Mesodermal cell (in vitro differentiated cells): Measurements from ENCODE around the gene JPH2.

Experiments used
- H3K27ac ChIP-seq: 2 replicates; pipeline ENCODE4 v1.7.0; 2013; ENCODE audit warnings: mild to moderate bottlenecking, low read depth, low read length, moderate library complexity; ENCODE audit not compliant: severe bottlenecking
- H3K36me3 ChIP-seq: 2 replicates; pipeline ENCODE4 v1.7.1; 2013; ENCODE audit warnings: mild to moderate bottlenecking, low read length, moderate library complexity; ENCODE audit not compliant: control insufficient read depth, insufficient read depth
- H3K4me1 ChIP-seq: one replicate; pipeline ENCODE4 v1.7.1; 2013; ENCODE audit warnings: mild to moderate bottlenecking, low read length; ENCODE audit not compliant: insufficient read depth, control insufficient read depth, poor library complexity, severe bottlenecking
- H3K4me3 ChIP-seq: 2 replicates; pipeline ENCODE4 v1.7.0; 2013; ENCODE audit warnings: low read length, control low read depth, mild to moderate bottlenecking; ENCODE audit not compliant: insufficient read depth, poor library complexity, severe bottlenecking; ENCODE audit errors: extremely low read depth
- H3K9me3 ChIP-seq: 2 replicates; pipeline ENCODE4 v1.7.1; 2013; ENCODE audit warnings: mild to moderate bottlenecking, low read length, moderate library complexity; ENCODE audit not compliant: control insufficient read depth
- WGBS, 2 experiments: methylation state at CpG; one replicate each; pipeline ENCODE4 v1.1.5; 2013; ENCODE audit warnings: missing lambda C conversion rate in 2 of 2; ENCODE audit not compliant: insufficient coverage in 2 of 2; 5-methylcytosine and 5-hydroxymethylcytosine counted together

JPH2 gene

GRCh38 chr20:44173116-44173515 lies 13.9 kb downstream of the JPH2 start:
- 83 to 86% methylated on average over 5 of the region's 5 CpGs for WGBS, 2 experiments
- Histone ChIP-seq H3K4me3 (no peak overlapping the region), H3K36me3 (peaks cover 16% of the 10 kb centered on the region), H3K4me1 (peaks cover 31% of the 10 kb centered on the region), H3K9me3 (no peaks in the 10 kb centered on the region), H3K27ac (no peak overlapping the region)

GRCh38 chr20:44172572-44172950 lies 14.4 kb downstream of the JPH2 start:
- H3K9me3 ChIP-seq: no peaks in the 10 kb centered on the region
- H3K4me1 ChIP-seq: peaks cover 28% of the 10 kb centered on the region
- no peak overlapping the region for H3K4me3 ChIP-seq
- H3K36me3 ChIP-seq: peaks cover 16% of the 10 kb centered on the region
- 100% methylated on average over 1 of the region's 2 CpGs; no CpG with 5 or more reads in 1 of the 2 experiments for WGBS, 2 experiments
- H3K27ac ChIP-seq: no peak overlapping the region

GRCh38 chr20:44171775-44172571 lies 15.0 kb downstream of the JPH2 start:
- no peak overlapping the region for H3K27ac ChIP-seq
- H3K4me3 ChIP-seq: no peak overlapping the region
- 77 to 87% methylated on average over 2 to 5 of the region's 6 CpGs for WGBS, 2 experiments
- H3K36me3 ChIP-seq: peaks cover 16% of the 10 kb centered on the region
- peaks cover 27% of the 10 kb centered on the region for H3K4me1 ChIP-seq
- no peaks in the 10 kb centered on the region for H3K9me3 ChIP-seq

DNA sequence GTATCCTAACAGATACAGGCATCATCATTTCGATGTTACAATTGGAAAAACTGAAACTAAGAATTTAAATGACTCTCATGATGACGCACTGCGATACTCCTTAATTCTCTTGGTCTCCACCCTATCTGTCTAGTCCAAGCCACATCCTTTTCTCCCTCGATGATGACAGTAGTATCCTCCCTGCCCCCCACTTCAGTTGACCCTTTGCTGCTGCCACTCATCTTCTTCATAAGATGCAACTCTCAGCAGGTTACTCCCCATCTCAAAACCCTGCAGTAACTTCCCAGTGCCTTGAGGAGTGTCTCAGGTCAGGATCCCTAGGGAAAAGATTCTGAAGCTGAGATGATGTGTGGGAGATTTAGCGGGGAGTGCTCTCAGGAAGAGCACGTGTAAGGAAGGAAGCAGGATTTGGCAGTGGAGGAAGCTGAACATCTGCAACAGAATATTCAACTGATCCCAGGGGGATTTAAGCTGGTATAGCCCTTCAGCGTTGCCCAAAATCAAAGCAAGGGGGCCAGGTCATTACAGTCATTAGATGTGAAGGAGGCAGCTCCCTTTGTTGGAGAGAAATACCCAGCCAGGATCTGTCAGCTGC lies 16.1 kb downstream of the JPH2 start:
- Histone ChIP-seq H3K27ac (no peak overlapping the region), H3K4me1 (peaks cover 35% of the 10 kb centered on the region), H3K4me3 (no peak overlapping the region), H3K9me3 (no peaks in the 10 kb centered on the region), H3K36me3 (peaks cover 13% of the 10 kb centered on the region)
- WGBS, 2 experiments: 90 to 92% methylated on average over 7 of the region's 7 CpGs

DNA sequence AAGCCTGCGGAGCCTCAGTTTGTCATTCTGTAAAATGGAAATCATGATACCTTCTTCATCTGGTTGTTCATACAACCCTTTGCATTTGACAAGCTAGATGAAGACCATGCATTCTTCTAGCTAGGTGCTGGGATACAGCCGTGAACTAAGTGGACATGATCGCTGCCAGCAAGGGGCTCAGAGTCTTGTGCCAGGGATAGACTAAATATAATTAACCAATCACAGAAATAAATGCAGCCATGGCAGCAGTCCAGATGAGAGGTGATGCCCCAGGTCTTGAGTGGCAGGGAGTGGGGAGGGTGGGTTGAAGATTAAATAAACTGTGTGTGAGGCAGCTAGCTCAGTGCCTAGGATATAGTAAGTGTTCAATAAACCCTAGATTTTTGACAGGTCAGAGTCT lies 19.3 kb downstream of the JPH2 start:
- H3K4me1 ChIP-seq: peaks cover 48% of the 10 kb centered on the region
- H3K9me3 ChIP-seq: peaks cover 4% of the 10 kb centered on the region
- 88 to 100% methylated on average over 2 to 3 of the region's 3 CpGs for WGBS, 2 experiments
- H3K4me3 ChIP-seq: no peak overlapping the region
- peak overlapping the region; percentile 93 for H3K27ac ChIP-seq
- peaks cover 5% of the 10 kb centered on the region for H3K36me3 ChIP-seq

- Histone ChIP-seq H3K4me3 (no peak overlapping the region), H3K36me3 (peaks cover 5% of the 10 kb centered on the region), H3K27ac (peak overlapping the region; percentile 93), H3K9me3 (peaks cover 4% of the 10 kb centered on the region), H3K4me1 (peaks cover 39% of the 10 kb centered on the region)
- WGBS, 2 experiments: 76% methylated on average over 2 of the region's 4 CpGs; no CpG with 5 or more reads in 1 of the 2 experiments
These were observed 20.5 kb downstream of the JPH2 start for GRCh38 chr20:44166477-44166876.

GRCh38 chr20:44166008-44166407 lies 21.0 kb downstream of the JPH2 start:
- Histone ChIP-seq H3K27ac (peak overlapping the region; percentile 93), H3K4me1 (peaks cover 34% of the 10 kb centered on the region), H3K36me3 (peaks cover 5% of the 10 kb centered on the region), H3K9me3 (peaks cover 4% of the 10 kb centered on the region), H3K4me3 (no peak overlapping the region)
- WGBS, 2 experiments: no CpG with 5 or more reads among the region's 4 CpGs

- peaks cover 36% of the 10 kb centered on the region for H3K36me3 ChIP-seq
- peaks cover 4% of the 10 kb centered on the region for H3K9me3 ChIP-seq
- no peak overlapping the region for H3K27ac ChIP-seq
- WGBS, 2 experiments: 97 to 98% methylated on average over 55 to 56 of the region's 56 CpGs
- H3K4me1 ChIP-seq: peaks cover 6% of the 10 kb centered on the region
- no peak overlapping the region for H3K4me3 ChIP-seq
These were observed 26.9 kb downstream of the JPH2 start for GRCh38 chr20:44160133-44160532.

DNA sequence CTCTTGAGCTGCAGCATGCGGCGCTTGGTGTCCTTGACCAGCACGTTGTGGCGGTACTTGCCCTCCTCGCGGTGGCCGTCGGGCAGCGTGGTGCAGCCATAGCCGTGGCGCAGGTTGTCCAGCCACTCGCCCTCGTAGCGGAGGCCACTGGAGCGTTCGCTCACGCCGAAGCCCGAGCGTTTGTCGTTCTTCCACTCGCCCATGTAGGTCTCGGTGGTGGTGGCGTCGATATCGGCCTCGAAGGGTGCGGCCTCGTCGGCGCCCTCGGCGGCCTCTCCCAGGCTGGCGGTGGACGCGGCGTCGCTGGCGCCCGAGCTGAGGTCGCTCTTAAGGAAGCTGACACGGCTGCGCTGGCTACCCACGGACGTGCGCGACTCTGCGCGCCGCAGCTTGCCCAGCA lies 27.3 kb downstream of the JPH2 start:
- Histone ChIP-seq H3K4me1 (peaks cover 3% of the 10 kb centered on the region), H3K36me3 (peaks cover 38% of the 10 kb centered on the region), H3K27ac (no peak overlapping the region), H3K9me3 (peaks cover 4% of the 10 kb centered on the region), H3K4me3 (no peak overlapping the region)
- WGBS, 2 experiments: 96 to 98% methylated on average over 50 of the region's 50 CpGs

- Histone ChIP-seq H3K9me3 (peaks cover 4% of the 10 kb centered on the region), H3K36me3 (peaks cover 38% of the 10 kb centered on the region), H3K4me1 (peaks cover 5% of the 10 kb centered on the region), H3K4me3 (no peak overlapping the region), H3K27ac (no peak overlapping the region)
- 92 to 94% methylated on average over 1 to 2 of the region's 2 CpGs for WGBS, 2 experiments
These were observed 27.9 kb downstream of the JPH2 start for GRCh38 chr20:44159125-44159524.

DNA sequence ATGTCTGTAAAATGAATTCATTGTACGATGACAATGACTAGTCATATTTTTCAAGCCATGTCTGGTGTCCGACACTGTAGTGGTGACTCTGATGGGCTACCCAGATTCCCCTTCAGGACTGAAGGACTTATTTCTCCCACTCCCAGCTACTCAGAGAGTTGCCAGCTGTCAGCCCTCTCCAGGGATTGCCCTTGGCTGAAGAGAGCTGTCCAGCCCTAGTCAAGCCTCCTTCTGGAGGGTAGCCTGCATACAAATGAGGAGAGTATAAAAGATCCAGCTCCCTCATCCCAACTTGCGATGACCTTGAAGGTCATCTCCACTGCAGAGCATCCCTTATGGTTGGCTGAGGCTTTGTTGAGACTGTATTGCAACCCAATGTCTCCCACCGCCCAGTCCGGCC lies 29.9 kb downstream of the JPH2 start:
- Histone ChIP-seq H3K27ac (no peak overlapping the region), H3K9me3 (no peaks in the 10 kb centered on the region)
- WGBS, 2 experiments: 94 to 97% methylated on average over 3 of the region's 5 CpGs

More for the DNA sequence above, 29.9 kb downstream of the JPH2 start:
- Histone ChIP-seq H3K4me3 (no peak overlapping the region), H3K36me3 (peaks cover 40% of the 10 kb centered on the region), H3K4me1 (peaks cover 9% of the 10 kb centered on the region)
